MM.1S (cell line): ENCODE measurements around the gene ERC2.

Experiments used
- DNase-seq: peaks from one replicate; pipeline ENCODE4 v3.0.0-alpha.2; 2015
- H2AFZ ChIP-seq: fragments of 300-600 bp; sonication (generic); 2 replicates; pipeline ENCODE4 v1.6.0; 2016; ENCODE audit warnings: antibody characterized with exemption, low read length
- H3F3A ChIP-seq: fragments of 300-600 bp; sonication (generic); 2 replicates; pipeline ENCODE4 v1.6.1; 2016; ENCODE audit warnings: mild to moderate bottlenecking, antibody characterized with exemption, low read length, moderate library complexity, mixed read lengths; ENCODE audit not compliant: insufficient read depth
- H3K27ac ChIP-seq: fragments of 300-600 bp; sonication (generic); 2 replicates; pipeline ENCODE4 v1.5.1; 2016; ENCODE audit warnings: mild to moderate bottlenecking, low read length
- H3K27me3 ChIP-seq: fragments of 300-600 bp; sonication (generic); replicated peaks from 2 replicates; pipeline ENCODE4 v1.6.0; 2016; ENCODE audit warnings: low read length; ENCODE audit not compliant: insufficient read depth
- H3K36me3 ChIP-seq: fragments of 300-600 bp; sonication (generic); replicated peaks from 2 replicates; pipeline ENCODE4 v1.6.1; 2016; ENCODE audit warnings: mild to moderate bottlenecking, low read length, mixed read lengths; ENCODE audit not compliant: insufficient read depth
- H3K4me1 ChIP-seq: fragments of 300-600 bp; sonication (generic); 2 replicates; pipeline ENCODE4 v1.6.1; 2016; ENCODE audit warnings: low read length, mixed read lengths
- H3K4me2 ChIP-seq: fragments of 300-600 bp; sonication (generic); 2 replicates; pipeline ENCODE4 v1.6.0; 2016; ENCODE audit warnings: low read depth, low read length
- H3K4me3 ChIP-seq: fragments of 300-600 bp; sonication (generic); 2 replicates; pipeline ENCODE4 v1.5.1; 2016; ENCODE audit warnings: low read length, mixed read lengths
- H3K79me2 ChIP-seq: fragments of 300-600 bp; sonication (generic); 2 replicates; pipeline ENCODE4 v1.6.1; 2016; ENCODE audit warnings: mixed run types, low read length, mixed read lengths
- H3K9ac ChIP-seq: fragments of 300-600 bp; sonication (generic); 2 replicates; pipeline ENCODE4 v1.6.1; 2016; ENCODE audit warnings: low read length, mixed read lengths
- H3K9me2 ChIP-seq: fragments of 300-600 bp; sonication (generic); replicated peaks from 2 replicates; pipeline ENCODE4 v1.6.1; 2016; ENCODE audit warnings: mild to moderate bottlenecking, low read length, mixed read lengths; ENCODE audit not compliant: insufficient read depth
- H3K9me3 ChIP-seq: fragments of 300-600 bp; sonication (generic); replicated peaks from 2 replicates; pipeline ENCODE4 v1.6.1; 2016; ENCODE audit warnings: mild to moderate bottlenecking, low read length, mixed read lengths; ENCODE audit not compliant: insufficient read depth
- H4K20me1 ChIP-seq: fragments of 300-600 bp; sonication (generic); 2 replicates; pipeline ENCODE4 v1.6.1; 2016; ENCODE audit warnings: mild to moderate bottlenecking, low read length, moderate library complexity, mixed read lengths; ENCODE audit not compliant: insufficient read depth
- CTCF ChIP-seq: fragments of 300-600 bp; sonication (generic); IDR thresholded peaks from 2 replicates; pipeline ENCODE4 v1.5.1; 2016; ENCODE audit warnings: antibody characterized with exemption, low read length, mixed read lengths
- EZH2 ChIP-seq: fragments of 300-600 bp; sonication (generic); optimal IDR thresholded peaks from 2 replicates; pipeline ENCODE3; 2017; ENCODE audit warnings: low read depth, mild to moderate bottlenecking, antibody characterized with exemption, low read length, mixed read lengths
- EZH2phosphoT487 ChIP-seq: fragments of 300-600 bp; sonication (generic); IDR thresholded peaks from 2 replicates; pipeline ENCODE4 v1.6.1; 2018; ENCODE audit warnings: antibody characterized with exemption, low read length

The ERC2 gene

DNA sequence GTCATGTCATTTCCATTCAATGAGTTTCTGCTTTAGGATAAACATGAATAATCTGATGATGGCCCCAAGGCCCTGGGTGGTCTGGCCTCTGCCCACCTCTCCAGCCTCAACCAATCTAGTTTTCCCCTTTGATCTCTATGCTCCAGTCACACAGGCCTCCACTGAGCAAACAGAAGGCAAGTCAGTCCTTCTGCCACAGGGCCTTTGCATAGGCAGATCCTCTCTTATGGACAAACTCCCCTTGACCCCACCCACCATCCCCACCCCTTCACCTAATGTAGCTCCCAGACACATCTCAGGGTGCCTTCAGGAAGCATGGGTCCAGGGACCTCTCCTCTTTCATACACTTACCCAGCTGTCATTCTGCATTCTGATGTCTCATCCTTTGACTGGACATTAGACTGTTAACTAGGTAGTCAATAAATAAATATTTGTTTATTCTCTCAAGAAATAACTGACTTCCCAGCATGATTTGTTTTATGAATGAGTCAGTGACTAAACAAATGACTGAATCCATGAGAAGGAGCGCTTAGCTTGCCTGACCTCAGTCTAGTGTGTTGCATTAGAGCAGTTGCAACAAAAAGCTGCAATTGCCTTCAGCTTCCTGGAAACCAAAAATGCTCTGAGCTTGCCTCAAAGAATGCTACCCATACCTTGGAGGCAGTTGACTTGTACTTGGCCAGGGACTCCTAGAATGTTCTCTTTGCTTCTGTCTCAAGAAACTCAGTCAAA is 594.6 kb downstream of the ERC2 start:
- H2AFZ ChIP-seq, result no peak overlapping the region
- no peaks in the 10 kb centered on the region for H3K9me3 ChIP-seq
- H3K36me3 ChIP-seq, result no peaks in the 10 kb centered on the region
- no peaks in the 10 kb centered on the region for H3K9me2 ChIP-seq
- no peak overlapping the region for H3K27ac ChIP-seq
- H3K4me3 ChIP-seq, result no peak overlapping the region
- H4K20me1 ChIP-seq, result no peaks in the 10 kb centered on the region
- no peaks in the 10 kb centered on the region for H3K27me3 ChIP-seq
- H3K4me2 ChIP-seq, result no peak overlapping the region
- DNase-seq, result no peak
- no peaks in the 10 kb centered on the region for H3K79me2 ChIP-seq
- no peaks in the 10 kb centered on the region for H3K4me1 ChIP-seq
- H3K9ac ChIP-seq, result no peak overlapping the region
- TF ChIP-seq EZH2 (no peak), EZH2phosphoT487 (no peak), CTCF (no peak)
- H3F3A ChIP-seq, result no peaks in the 10 kb centered on the region

DNA sequence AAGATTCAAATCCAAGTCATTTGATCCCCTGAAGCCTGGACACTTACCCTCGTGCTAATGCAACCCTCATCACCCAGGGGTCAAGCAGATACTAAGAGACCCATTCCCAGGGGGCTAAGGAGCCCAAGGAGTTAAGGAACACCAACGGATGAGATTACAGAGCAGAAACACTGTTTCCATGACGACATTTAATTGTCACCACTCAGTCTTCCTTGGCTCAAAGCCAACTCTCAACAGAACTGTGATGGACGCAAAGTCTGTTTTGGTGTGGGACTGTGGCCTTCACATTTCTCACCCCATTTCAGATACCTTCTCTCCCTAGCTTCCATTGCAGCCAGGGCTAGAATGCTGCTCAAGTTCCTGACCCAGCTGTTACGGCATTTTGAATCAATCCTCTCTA is 597.7 kb downstream of the ERC2 start:
- DNase-seq, result no peak

GRCh38 chr3:55868347-55868746 is 599.9 kb downstream of the ERC2 start:
- no peak overlapping the region for H2AFZ ChIP-seq
- no peak overlapping the region for H3K9ac ChIP-seq
- no peaks in the 10 kb centered on the region for H4K20me1 ChIP-seq
- no peaks in the 10 kb centered on the region for H3K79me2 ChIP-seq
- TF ChIP-seq CTCF, result no peak
- no peak for TF ChIP-seq EZH2phosphoT487
- no peak for TF ChIP-seq EZH2
- no peaks in the 10 kb centered on the region for H3K27me3 ChIP-seq
- H3K4me1 ChIP-seq, result no peaks in the 10 kb centered on the region
- no peak overlapping the region for H3K27ac ChIP-seq
- H3F3A ChIP-seq, result no peaks in the 10 kb centered on the region
- DNase-seq, result no peak
- H3K36me3 ChIP-seq, result no peaks in the 10 kb centered on the region
- no peak overlapping the region for H3K4me3 ChIP-seq
- H3K9me2 ChIP-seq, result no peaks in the 10 kb centered on the region
- H3K4me2 ChIP-seq, result no peak overlapping the region
- H3K9me3 ChIP-seq, result no peaks in the 10 kb centered on the region

More for the DNA sequence above, 597.7 kb downstream of the ERC2 start:
- Histone ChIP-seq H3K9me3 (no peaks in the 10 kb centered on the region), H2AFZ (no peak overlapping the region), H3K4me3 (no peak overlapping the region), H3K27ac (no peak overlapping the region), H3K9ac (no peak overlapping the region), H3K27me3 (no peaks in the 10 kb centered on the region), H3K9me2 (no peaks in the 10 kb centered on the region), H4K20me1 (no peaks in the 10 kb centered on the region), H3K4me1 (no peaks in the 10 kb centered on the region), H3F3A (no peaks in the 10 kb centered on the region), H3K36me3 (no peaks in the 10 kb centered on the region), H3K79me2 (no peaks in the 10 kb centered on the region), H3K4me2 (no peak overlapping the region)
- TF ChIP-seq EZH2phosphoT487, result no peak

GRCh38 chr3:55863028-55863427 is 605.2 kb downstream of the ERC2 start:
- H4K20me1 ChIP-seq, result no peaks in the 10 kb centered on the region
- no peaks in the 10 kb centered on the region for H3K79me2 ChIP-seq
- no peak overlapping the region for H3K9ac ChIP-seq
- TF ChIP-seq EZH2, result no peak
- no peak for TF ChIP-seq CTCF
- TF ChIP-seq EZH2phosphoT487, result no peak
- no peaks in the 10 kb centered on the region for H3K36me3 ChIP-seq
- no peak overlapping the region for H3K27ac ChIP-seq
- H3K4me2 ChIP-seq, result no peak overlapping the region
- no peaks in the 10 kb centered on the region for H3K4me1 ChIP-seq
- H3F3A ChIP-seq, result no peaks in the 10 kb centered on the region
- H3K9me2 ChIP-seq, result no peaks in the 10 kb centered on the region
- H3K4me3 ChIP-seq, result no peak overlapping the region
- H3K27me3 ChIP-seq, result no peaks in the 10 kb centered on the region
- no peak overlapping the region for H2AFZ ChIP-seq
- DNase-seq, result no peak
- H3K9me3 ChIP-seq, result no peaks in the 10 kb centered on the region
